Large intestine (tissue), 3 donors: ENCODE measurements around the gene DLK1. TPM values are rescaled to one million over a fixed set of nuclear protein-coding genes. Genes with fewer than 3 reads are reported as not detected.

ENCODE experiments used
- DNase-seq, 2 donors: peaks; one replicate each; pipeline versions ENCODE4 v3.0.0 to v3.0.0-alpha.2; 2013
- H3K27ac ChIP-seq: one replicate; pipeline ENCODE4 v1.5.1; 2013; ENCODE audit warnings: low read length
- H3K27me3 ChIP-seq: 2 replicates; pipeline ENCODE4 v1.6.1; 2013; ENCODE audit warnings: low read length; ENCODE audit not compliant: control insufficient read depth, insufficient read depth
- H3K36me3 ChIP-seq: 2 replicates; pipeline ENCODE4 v1.6.1; 2013; ENCODE audit warnings: low read length; ENCODE audit not compliant: control insufficient read depth, insufficient read depth
- H3K4me1 ChIP-seq: one replicate; pipeline ENCODE4 v1.6.1; 2013; ENCODE audit warnings: low read length; ENCODE audit not compliant: control insufficient read depth, insufficient read depth
- H3K4me3 ChIP-seq: one replicate; pipeline ENCODE4 v1.5.1; 2013; ENCODE audit warnings: low read length
- H3K9me3 ChIP-seq: one replicate; pipeline ENCODE4 v1.6.1; 2013; ENCODE audit warnings: mild to moderate bottlenecking, low read depth, low read length, moderate library complexity; ENCODE audit not compliant: control insufficient read depth
- WGBS: methylation state at CpG from one replicate; pipeline ENCODE4 v1.1.5; 2013; ENCODE audit warnings: low lambda C conversion rate; ENCODE audit not compliant: insufficient coverage; 5-methylcytosine and 5-hydroxymethylcytosine counted together
- polyA plus RNA-seq: library from polyadenylated mRNA; unstranded; fragments of 120-200 nt; gene quantifications from one replicate; pipeline ENCODE4 v1.2.1, GENCODE V29; 2013

Gene DLK1
- polyA plus RNA-seq, 1 donor: 25.2 TPM

DNA sequence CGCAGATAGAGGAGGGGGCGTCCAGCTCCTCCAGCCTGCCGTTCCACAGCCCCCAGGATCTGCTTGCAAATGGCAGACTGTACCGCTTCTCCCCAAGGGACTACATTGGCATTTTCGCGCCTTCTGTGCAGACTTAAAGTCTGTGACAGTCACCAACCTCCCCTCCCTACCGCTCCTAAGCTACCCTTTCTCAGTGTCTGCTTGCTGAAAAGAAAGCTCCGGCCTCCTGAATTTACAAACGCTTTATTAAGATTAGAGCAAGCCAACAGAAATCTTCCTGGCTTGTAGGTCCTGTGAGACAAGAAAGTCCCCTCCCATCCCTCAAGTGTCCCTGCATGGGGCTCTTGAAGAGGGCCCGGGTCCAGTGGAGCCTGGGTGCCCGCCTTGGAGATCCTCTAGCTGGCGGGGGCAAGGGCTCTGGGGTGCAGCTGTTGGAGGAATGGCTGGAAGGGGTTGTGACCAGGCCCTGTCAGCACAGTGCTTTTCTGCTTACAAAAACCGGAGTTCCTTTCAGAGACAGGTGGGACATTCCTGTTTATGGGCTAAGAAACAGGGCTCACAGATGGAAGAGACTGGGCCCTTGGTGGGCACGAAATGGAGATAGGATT is 2.8 kb upstream of the DLK1 start:
- no peak overlapping the region for H3K27ac ChIP-seq
- WGBS: no CpG with 5 or more reads among the region's 14 CpGs
- H3K4me1 ChIP-seq: no peaks in the 10 kb centered on the region
- H3K9me3 ChIP-seq: no peaks in the 10 kb centered on the region
- DNase-seq: no peak
- no peaks in the 10 kb centered on the region for H3K36me3 ChIP-seq
- H3K4me3 ChIP-seq: no peak overlapping the region
- peaks cover 83% of the 10 kb centered on the region for H3K27me3 ChIP-seq

DNA sequence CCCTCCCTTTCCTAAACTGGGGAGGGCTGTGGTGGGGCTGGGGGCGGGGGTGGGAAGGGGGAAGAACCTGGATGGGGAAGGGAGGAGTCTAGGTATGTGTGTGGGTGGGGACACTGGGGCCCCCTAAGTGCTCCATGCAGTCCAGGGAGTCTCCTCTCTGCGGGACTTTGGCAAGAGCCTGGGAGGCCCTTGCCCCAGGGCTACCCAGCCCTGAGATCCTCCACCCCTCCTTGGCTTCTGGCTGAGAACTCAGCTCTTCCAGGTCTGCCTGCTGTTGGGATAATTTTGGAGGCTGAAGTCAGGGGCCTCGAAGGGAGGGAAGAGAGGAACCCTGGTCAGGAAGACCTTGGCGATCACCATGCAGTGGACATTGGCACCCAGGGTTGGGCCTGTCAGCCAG is 2.2 kb upstream of the DLK1 start:
- Histone ChIP-seq H3K4me1 (no peaks in the 10 kb centered on the region), H3K27me3 (peaks cover 87% of the 10 kb centered on the region), H3K9me3 (no peaks in the 10 kb centered on the region), H3K36me3 (no peaks in the 10 kb centered on the region), H3K27ac (no peak overlapping the region), H3K4me3 (no peak overlapping the region)
- WGBS: no CpG with 5 or more reads among the region's 4 CpGs
- DNase-seq: no peak

- DNase-seq: no peak
- Histone ChIP-seq H3K4me1 (no peaks in the 10 kb centered on the region), H3K4me3 (no peak overlapping the region), H3K36me3 (no peaks in the 10 kb centered on the region), H3K27ac (no peak overlapping the region), H3K9me3 (no peaks in the 10 kb centered on the region), H3K27me3 (peaks cover 95% of the 10 kb centered on the region)
- WGBS: no CpG with 5 or more reads among the region's 33 CpGs
Observed at GRCh38 chr14:100725587-100726387, 905 bp upstream of the DLK1 start.

DNA sequence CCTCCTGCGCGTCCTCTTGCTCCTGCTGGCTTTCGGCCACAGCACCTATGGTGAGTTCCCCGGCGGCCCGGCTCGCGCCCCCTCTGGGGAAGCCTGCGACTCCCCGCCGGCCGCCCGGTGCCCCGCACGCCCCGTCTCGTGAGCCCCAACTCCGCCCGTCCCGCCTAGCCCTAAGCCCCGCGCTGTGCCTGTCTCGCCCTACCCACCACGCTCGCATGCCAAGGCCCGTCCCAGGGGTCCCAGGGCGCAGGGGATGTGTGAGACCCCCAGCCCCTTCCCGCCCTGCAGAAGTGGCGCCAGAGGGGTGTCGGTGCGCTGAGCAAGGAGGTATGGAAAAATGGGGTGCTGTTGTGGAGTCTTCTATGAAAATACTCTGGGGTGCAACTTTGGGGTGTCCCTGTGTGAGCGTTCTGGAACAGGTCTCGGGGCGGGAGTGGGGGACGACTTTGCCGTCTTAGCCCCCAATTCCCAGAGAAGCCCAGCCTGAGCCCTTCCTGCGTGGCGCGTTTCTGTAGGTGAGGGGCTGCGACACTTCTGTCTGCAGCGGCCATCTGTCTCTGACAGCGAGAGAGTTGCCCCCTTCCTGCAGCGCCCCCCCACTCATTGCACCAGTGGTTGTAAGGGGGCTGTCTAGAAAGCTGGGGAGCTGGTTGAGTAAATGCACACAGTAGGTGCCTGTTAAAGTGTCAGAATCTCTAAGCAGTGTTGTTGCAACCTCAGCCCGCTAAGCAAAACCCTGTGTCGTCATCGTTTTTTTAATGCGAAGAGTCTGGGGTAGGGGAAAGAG is 587 bp downstream of the DLK1 start:
- Histone ChIP-seq H3K9me3 (no peaks in the 10 kb centered on the region), H3K36me3 (no peaks in the 10 kb centered on the region), H3K4me3 (no peak overlapping the region), H3K27ac (no peak overlapping the region), H3K4me1 (no peaks in the 10 kb centered on the region), H3K27me3 (peaks cover 92% of the 10 kb centered on the region)
- no CpG with 5 or more reads among the region's 47 CpGs for WGBS
- DNase-seq: no peak

DNA sequence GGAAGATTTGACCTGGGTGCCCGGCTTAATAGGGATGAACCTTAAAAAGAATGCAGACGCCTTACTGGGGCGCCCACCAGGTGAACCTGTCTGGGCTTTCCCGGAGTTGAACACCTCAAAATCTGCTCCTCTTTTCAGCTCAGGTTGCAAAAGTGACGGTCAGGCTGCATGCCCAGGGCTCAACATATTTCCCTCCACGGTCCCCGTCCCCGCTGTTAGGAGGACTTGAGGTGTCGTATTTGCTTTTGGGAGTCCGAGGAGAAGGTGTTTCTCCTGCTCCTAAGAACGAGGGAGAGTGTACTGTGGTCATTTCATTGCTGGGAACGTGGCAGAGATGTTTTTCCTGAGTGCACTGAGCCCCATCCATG is 1.2 kb downstream of the DLK1 start:
- Histone ChIP-seq H3K36me3 (no peaks in the 10 kb centered on the region), H3K27ac (no peak overlapping the region), H3K4me1 (no peaks in the 10 kb centered on the region), H3K9me3 (no peaks in the 10 kb centered on the region), H3K4me3 (no peak overlapping the region), H3K27me3 (peaks cover 91% of the 10 kb centered on the region)
- no peak for DNase-seq
- no CpG with 5 or more reads among the region's 12 CpGs for WGBS

DNA sequence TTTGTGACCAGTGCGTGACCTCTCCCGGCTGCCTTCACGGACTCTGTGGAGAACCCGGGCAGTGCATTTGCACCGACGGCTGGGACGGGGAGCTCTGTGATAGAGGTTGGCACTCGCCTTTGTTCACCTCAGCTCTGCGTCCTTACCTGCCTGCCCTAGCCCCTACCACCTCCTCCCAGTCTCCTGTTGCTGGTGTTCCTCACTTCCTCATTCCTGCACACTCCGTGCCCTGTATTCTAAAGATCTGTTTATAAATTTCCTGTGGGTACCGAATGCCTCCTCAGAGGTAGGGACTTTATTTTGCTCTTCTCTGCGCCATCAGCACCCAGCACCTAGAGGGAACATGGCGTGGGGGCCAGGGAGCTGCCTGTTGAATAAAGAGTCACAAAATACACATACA is 2.3 kb downstream of the DLK1 start:
- WGBS: no CpG with 5 or more reads among the region's 13 CpGs
- no peak for DNase-seq
- Histone ChIP-seq H3K27ac (no peak overlapping the region), H3K9me3 (no peaks in the 10 kb centered on the region), H3K4me1 (no peaks in the 10 kb centered on the region), H3K36me3 (no peaks in the 10 kb centered on the region), H3K27me3 (peaks cover 87% of the 10 kb centered on the region), H3K4me3 (no peak overlapping the region)

- Histone ChIP-seq H3K4me1 (no peaks in the 10 kb centered on the region), H3K4me3 (no peak overlapping the region), H3K36me3 (no peaks in the 10 kb centered on the region), H3K27me3 (peaks cover 78% of the 10 kb centered on the region), H3K9me3 (peaks cover 3% of the 10 kb centered on the region), H3K27ac (no peak overlapping the region)
- DNase-seq: no peak
- 60% methylated on average over 2 of the region's 7 CpGs for WGBS
Observed at GRCh38 chr14:100729982-100730381, 3.3 kb downstream of the DLK1 start.

- H3K36me3 ChIP-seq: no peaks in the 10 kb centered on the region
- H3K9me3 ChIP-seq: peaks cover 3% of the 10 kb centered on the region
- H3K27ac ChIP-seq: no peak overlapping the region
- WGBS: no CpG with 5 or more reads among the region's 15 CpGs
- H3K4me1 ChIP-seq: no peaks in the 10 kb centered on the region
- H3K4me3 ChIP-seq: no peak overlapping the region
- no peak for DNase-seq
- peaks cover 74% of the 10 kb centered on the region for H3K27me3 ChIP-seq
Observed at GRCh38 chr14:100730581-100730980, 3.9 kb downstream of the DLK1 start.

DNA sequence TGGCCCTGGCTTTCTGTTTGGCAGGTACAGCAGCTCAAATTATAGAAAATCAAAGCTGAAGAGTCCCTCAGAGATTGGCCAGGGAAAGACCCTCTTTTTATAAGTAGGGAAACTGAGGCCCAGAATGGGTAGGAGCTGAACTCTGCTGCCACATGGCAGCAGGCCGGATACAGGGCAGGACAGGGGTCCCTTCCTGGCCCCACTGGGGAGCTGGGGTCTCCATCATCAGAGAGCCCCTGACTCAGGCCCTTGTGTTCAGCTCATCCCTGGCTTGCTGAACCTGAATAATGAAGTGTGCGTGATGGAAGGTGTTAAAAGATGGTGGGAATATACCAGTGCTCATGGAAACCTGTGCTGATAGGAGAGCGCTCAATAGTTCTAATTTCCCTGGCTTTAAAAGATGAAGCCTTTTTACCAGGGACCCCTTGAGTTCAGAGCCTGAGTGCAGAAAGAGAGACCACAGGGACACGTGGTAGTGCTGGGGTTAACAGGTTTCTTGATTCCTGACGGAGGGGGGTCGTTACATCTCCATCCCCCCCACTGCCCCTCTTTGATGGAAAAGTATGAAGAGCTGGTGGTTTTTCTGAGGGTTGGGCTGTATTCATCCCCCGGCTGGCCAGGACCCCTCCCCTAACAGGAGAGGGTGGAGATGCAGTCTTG is 4.4 kb downstream of the DLK1 start:
- no peak for DNase-seq
- Histone ChIP-seq H3K36me3 (no peaks in the 10 kb centered on the region), H3K27me3 (peaks cover 72% of the 10 kb centered on the region), H3K9me3 (peaks cover 3% of the 10 kb centered on the region), H3K4me1 (no peaks in the 10 kb centered on the region), H3K27ac (no peak overlapping the region), H3K4me3 (no peak overlapping the region)
- whole genome bisulfite sequencing: 100% methylated on average over 1 of the region's 7 CpGs
